ENCODE results near the gene RDH14. TPM values are rescaled to one million over a fixed set of nuclear protein-coding genes. Genes with fewer than 3 reads are reported as not detected.

The RDH14 gene
- total RNA-seq, 1 experiment from 2014 or later, result 17.0 TPM

- H3K9me3 Mint-ChIP-seq (ENCODE audit: unreplicated experiment), result no peaks in the 10 kb centered on the region
- no peaks in the 10 kb centered on the region for H3K4me1 Mint-ChIP-seq (ENCODE audit: low read depth, unreplicated experiment)
- no peak for DNase-seq
- peaks cover 6% of the 10 kb centered on the region for H3K27me3 Mint-ChIP-seq (ENCODE audit: insufficient read depth, unreplicated experiment)
- ChIA-PET POLR2A (no interaction called here), CTCF (no interaction called here)
- H3K4me3 ChIP-seq (ENCODE audit: low read depth, low read length), result no peak overlapping the region
- no peak for TF ChIP-seq CTCF (IDR thresholded peaks at IDR 0.05; ENCODE audit: insufficient read depth in 1 of 2, low read depth in 1 of 2, low read length in 1 of 2, severe bottlenecking in 1 of 2, unreplicated experiment in 1 of 2)
- no peak overlapping the region for H3K27ac Mint-ChIP-seq (ENCODE audit: unreplicated experiment)
- H3K4me1 ChIP-seq, result no peaks in the 10 kb centered on the region
- no peaks in the 10 kb centered on the region for H3K9me3 ChIP-seq
- H3K4me3 Mint-ChIP-seq (ENCODE audit: unreplicated experiment), result no peak overlapping the region
- intact Hi-C loops (cut with micrococcal nuclease; ENCODE audit: unreplicated experiment), result loop anchor here (1.0 kb wide), 1 partner anchor 79 kb away; no protein-coding TSS in a partner anchor
- no peaks in the 10 kb centered on the region for H3K27me3 ChIP-seq (replicated peaks; ENCODE audit: control insufficient read depth, insufficient read depth, low read length)
- H3K36me3 ChIP-seq (ENCODE audit: control insufficient read depth, insufficient read depth, low read length), result no peaks in the 10 kb centered on the region; the same call in 1 of the 2 replicates
- H3K36me3 Mint-ChIP-seq (ENCODE audit: insufficient read depth, unreplicated experiment), result no peaks in the 10 kb centered on the region
- no TSS peak for BruUV-seq (replicated peaks)
Measured at GRCh38 chr2:18514526-18515461, 45.7 kb downstream of the RDH14 start.

GRCh38 chr2:18510775-18511174 lies 49.7 kb downstream of the RDH14 start:
- BruUV-seq (replicated peaks), result no TSS peak
- H3K27me3 ChIP-seq (replicated peaks; ENCODE audit: control insufficient read depth, insufficient read depth, low read length), result no peaks in the 10 kb centered on the region
- CTCF ChIA-PET, result no interaction called here

More at GRCh38 chr2:18510775-18511174, 49.7 kb downstream of the RDH14 start:
- H3K4me1 ChIP-seq, result no peaks in the 10 kb centered on the region
- no peak for TF ChIP-seq CTCF (IDR thresholded peaks at IDR 0.05; ENCODE audit: insufficient read depth in 1 of 2, low read depth in 1 of 2, low read length in 1 of 2, severe bottlenecking in 1 of 2, unreplicated experiment in 1 of 2)
- H3K27ac Mint-ChIP-seq (ENCODE audit: unreplicated experiment), result no peak overlapping the region
- no peak overlapping the region for H3K4me3 Mint-ChIP-seq (ENCODE audit: unreplicated experiment)
- no peak overlapping the region for H3K4me3 ChIP-seq (ENCODE audit: low read depth, low read length)
- H3K36me3 ChIP-seq (ENCODE audit: control insufficient read depth, insufficient read depth, low read length), result no peaks in the 10 kb centered on the region
- no peak for DNase-seq
- no peaks in the 10 kb centered on the region for H3K4me1 Mint-ChIP-seq (ENCODE audit: low read depth, unreplicated experiment)
- H3K9me3 Mint-ChIP-seq (ENCODE audit: unreplicated experiment), result no peaks in the 10 kb centered on the region
- H3K36me3 Mint-ChIP-seq (ENCODE audit: insufficient read depth, unreplicated experiment), result no peaks in the 10 kb centered on the region
- intact Hi-C loops (cut with micrococcal nuclease; ENCODE audit: unreplicated experiment), result no loop called here
- peaks cover 8% of the 10 kb centered on the region for H3K27me3 Mint-ChIP-seq (ENCODE audit: insufficient read depth, unreplicated experiment)
- POLR2A ChIA-PET, result no interaction called here
- H3K9me3 ChIP-seq, result no peaks in the 10 kb centered on the region

Measured in Caco-2 (cell line).